ENCODE results near the gene CACNA1E.

Gene CACNA1E

DNA sequence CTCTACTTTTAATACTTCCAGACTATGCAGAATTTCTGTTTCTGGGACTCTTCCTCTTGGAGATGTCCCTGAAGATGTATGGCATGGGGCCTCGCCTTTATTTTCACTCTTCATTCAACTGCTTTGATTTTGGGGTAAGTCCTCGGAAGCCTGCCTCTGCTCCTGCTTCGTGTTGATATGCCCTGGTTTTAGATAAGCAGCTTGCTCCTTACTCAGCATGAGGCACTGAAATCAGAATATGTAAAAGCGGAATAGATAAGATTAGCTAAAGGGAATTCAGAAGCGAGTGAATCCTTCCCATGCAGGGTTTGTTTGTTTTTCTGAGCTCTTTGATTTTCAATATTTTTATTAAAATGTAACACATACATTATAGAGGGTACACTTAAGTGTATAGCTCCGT lies 234.7 kb downstream of the CACNA1E start:
- DNase-seq = no peak

DNA sequence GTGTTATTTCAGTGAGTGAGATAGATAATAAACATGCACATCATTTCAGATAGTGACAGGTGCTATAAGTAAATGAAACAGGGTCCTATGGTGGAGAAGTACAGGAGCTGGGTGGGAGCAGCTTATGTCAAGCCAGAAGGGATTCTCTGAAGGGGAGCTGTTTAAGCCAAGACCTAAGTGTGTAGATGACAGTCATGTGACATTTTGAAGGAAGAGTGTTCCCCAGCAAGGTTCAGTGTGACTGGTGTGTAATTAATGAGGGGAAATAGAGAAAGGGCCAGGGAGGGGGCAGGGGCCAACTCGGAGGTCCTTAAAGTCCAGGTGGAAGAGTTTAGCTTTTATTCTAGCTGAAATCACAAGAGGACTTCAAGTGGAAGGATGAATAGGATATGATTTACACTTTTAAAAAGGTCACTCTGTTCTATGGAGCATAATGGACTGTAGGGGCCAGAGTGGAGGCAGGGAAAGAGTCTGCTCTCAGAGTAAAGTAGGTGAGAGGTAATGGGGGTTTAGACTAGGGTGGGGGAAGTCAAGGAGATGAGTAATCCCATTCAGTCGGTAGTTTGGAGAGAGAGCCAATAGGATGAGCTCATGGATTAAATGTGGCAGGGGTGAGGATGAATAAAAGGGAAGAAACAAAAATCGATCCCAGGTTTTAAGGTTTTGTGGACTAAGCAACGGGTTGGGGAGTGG lies 243.1 kb downstream of the CACNA1E start:
- DNase-seq = no peak

DNA sequence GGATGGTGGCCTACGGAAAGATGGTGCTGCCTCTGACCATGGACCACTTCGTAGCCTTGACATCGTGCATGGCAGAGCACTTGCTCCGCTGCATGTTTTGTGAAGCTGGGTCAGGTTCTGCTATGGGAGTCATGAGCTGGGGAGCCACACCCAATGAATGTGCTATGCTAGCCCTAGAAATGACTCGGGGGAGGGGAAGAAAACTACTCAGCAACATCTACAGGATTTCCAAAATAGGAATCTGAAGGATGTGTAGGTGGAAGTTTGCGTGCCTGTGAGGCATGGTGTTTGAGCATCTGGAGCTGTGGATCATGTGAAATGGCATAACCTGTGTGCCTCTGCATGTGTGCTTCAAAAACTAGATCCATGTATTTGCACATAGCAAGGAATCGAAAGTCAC lies 247.3 kb downstream of the CACNA1E start:
- DNase-seq = no peak

DNA sequence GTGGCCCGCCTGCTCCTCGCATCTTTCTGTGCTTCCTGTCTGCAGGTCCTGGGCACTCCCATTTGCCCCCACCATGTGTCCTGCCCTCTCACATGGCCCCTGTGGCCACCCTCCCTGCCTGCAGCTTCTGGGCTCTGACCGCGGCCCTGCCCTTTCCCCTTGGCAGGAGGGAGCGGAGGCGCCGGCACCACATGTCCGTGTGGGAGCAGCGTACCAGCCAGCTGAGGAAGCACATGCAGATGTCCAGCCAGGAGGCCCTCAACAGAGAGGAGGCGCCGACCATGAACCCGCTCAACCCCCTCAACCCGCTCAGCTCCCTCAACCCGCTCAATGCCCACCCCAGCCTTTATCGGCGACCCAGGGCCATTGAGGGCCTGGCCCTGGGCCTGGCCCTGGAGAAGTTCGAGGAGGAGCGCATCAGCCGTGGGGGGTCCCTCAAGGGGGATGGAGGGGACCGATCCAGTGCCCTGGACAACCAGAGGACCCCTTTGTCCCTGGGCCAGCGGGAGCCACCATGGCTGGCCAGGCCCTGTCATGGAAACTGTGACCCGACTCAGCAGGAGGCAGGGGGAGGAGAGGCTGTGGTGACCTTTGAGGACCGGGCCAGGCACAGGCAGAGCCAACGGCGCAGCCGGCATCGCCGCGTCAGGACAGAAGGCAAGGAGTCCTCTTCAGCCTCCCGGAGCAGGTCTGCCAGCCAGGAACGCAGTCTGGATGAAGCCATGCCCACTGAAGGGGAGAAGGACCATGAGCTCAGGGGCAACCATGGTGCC lies 249.1 kb downstream of the CACNA1E start:
- DNase-seq = no peak

DNA sequence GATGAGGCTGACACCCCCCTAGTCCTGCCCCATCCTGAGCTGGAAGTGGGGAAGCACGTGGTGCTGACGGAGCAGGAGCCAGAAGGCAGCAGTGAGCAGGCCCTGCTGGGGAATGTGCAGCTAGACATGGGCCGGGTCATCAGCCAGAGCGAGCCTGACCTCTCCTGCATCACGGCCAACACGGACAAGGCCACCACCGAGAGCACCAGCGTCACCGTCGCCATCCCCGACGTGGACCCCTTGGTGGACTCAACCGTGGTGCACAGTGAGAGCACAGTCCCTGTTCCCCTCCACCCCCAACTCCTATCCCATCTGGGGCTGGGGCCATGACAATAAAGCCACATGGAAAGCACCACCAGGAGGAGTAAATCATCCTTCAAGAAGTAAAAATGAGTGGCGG lies 250.2 kb downstream of the CACNA1E start:
- no peak for DNase-seq

DNA sequence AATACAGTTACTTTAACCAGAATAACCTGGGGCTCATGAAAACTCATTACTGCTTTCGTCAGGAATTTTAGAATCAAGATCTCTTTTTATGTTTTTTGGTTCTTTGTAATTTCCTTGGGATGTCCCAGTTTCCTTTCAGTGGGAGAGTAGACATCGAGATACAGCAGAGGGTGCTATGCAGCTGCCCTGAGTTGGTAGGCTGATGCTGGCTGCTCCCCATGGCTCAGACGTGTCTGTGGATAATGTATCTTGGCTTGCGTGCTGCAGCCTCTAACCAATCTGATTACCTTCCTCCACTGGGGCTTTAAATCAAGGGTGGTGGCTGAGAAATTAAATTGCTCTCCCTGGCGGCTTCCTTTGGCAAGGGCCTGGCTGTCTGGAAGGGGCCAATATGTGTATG lies 253.7 kb downstream of the CACNA1E start:
- no peak for DNase-seq

DNA sequence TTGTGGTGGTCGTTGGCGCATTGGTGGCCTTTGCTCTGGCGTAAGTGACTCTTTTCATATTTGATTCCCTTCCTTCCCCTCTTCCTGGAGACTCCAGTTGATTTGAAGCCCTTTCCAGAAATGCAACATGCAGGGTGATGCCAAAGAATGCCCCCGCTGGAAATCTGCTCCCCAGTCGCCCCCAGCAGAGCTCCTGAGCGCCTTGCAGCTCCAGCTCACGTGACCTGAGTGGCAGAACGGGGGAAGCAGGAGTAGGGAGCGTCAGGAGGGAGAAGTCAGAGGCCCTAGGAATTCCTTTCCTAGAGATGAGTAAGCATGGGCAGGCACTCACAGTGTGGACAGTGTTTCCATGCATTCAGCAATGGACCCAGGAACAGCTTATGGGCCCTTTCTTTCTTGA lies 255.9 kb downstream of the CACNA1E start:
- no peak for DNase-seq

DNA sequence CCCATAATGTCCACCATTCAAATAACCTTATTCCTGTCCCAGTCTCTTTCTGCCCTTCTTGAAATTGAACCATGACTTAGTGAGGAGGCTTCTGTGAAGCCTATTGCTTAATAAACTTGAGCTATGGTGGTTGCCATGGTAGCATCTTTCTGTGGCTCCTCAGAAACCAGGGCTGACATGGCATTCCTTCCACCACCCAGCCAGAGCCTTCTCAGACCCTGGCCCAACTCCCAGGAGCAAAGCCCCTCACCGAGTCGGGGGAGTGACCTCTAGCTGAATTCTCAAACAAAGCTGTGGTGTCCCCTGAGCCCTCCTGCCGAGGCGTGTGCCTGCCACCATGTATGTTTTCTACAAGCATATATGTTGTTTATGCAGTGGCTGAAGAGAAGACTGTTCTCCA lies 259.1 kb downstream of the CACNA1E start:
- DNase-seq = no peak

DNA sequence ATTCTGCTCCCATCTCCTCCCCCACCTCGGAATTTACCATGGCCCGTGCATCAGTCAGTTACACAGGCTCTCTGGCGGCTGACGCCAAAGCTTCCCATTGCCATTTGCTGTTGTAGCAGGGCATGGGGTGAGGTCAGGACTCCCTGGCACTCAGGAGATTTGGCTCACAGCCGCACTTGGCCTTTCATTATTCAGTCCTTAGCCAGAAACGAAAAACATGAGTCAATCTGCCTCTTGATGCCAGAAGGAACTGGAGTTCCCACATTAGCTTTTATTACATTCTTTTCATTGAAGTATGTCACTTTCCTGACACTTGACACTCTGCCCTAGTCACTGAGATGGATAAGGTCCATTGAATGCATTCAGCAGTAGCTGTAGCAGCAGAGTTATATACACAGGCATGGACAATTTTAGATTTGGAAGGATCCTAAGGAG lies 260.6 kb downstream of the CACNA1E start:
- DNase-seq = no peak

DNA sequence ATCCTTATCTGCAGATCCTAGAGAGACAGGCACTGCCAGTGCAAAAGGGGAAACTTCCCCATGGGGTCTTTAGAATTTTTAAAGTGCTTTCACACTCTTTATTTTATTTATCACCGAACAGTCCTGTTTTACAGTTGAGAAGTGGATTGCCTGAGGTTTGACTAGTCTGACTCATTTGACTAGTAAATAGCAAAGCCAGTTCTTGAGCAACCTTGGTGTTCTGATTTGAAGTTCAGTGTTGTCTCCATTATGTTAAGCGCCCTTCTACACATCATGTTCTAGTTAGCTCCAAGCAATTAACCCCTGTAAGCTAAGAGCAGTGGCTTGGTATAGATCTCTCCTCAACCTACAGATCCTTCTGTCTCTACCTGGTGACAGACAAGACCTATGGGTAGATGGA lies 262.9 kb downstream of the CACNA1E start:
- DNase-seq = no peak

DNA sequence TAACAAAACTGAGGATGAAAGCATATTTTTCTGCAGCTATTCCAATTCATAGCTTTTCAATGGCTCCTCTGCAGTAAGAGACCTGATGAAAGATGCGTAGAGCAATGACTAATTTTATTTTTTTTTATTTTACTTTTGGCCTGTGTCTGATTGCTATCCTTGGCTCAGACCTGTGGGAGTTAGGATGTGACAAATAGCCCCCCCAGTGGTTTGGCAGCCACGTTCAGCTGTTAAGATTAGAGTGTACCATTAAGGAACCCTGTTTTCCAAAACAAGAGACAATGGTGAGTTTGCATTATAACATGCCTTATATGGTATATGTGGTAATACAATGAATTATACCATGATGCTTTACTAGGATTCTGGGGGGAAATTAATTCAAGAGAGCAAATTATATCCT lies 264.7 kb downstream of the CACNA1E start:
- no peak for DNase-seq

DNA sequence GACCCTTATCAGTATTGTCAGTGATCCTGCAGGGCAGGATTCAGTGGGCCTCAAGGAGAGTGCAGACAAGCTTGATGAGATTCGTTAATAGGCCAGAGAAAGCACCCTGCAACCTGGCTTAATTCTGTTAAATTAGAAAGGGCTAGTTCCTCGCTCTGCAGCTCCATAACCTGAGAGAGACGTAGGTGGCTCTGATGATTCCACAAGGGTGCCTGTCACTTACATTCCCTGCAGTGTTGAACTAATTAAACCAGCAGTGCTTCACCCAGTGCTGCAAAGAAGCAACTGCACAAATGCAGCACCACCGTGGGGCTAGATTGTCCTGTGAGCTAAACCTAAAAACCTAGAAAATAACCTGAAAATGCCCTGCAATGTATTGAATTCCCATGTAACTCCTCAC lies 270.8 kb downstream of the CACNA1E start:
- DNase-seq = no peak

DNA sequence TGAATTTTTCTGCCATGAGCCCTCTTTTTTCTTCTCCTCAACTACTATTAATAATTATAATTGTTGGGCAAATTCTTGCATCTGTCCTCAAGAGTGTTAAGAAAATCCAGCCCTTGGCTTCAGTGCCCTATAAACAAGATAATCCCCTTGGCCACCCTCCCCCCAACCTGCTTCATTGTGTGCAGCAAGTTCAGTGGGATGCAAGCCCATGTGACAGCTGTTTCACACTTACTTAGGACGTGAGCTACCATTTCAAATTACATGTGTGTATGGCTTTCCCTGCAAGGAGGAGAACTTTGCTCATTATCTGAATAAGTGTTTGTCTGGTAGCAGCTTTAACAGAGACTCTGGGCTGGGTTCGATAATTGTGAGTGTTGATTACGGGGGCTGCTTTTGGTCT lies 276.2 kb downstream of the CACNA1E start:
- no peak for DNase-seq

DNA sequence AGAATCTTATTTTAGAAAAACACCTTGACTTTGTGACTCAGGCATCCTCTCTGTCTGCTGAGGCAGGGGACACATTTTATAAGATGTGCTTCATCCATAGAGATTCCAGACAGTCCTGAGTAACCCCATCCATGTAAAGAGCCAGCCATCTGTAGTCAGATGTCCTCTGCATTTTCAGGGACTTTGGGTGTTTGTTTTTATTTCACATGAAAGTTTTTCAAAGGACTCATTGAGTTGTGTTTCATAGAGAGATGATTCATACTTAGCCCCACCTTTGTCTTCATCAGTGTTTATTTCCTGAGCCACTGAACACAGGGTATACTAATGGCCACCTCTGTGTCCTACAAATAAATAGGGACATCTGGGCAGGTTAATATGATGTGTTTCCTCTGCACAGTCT lies 280.4 kb downstream of the CACNA1E start:
- no peak for DNase-seq

DNA sequence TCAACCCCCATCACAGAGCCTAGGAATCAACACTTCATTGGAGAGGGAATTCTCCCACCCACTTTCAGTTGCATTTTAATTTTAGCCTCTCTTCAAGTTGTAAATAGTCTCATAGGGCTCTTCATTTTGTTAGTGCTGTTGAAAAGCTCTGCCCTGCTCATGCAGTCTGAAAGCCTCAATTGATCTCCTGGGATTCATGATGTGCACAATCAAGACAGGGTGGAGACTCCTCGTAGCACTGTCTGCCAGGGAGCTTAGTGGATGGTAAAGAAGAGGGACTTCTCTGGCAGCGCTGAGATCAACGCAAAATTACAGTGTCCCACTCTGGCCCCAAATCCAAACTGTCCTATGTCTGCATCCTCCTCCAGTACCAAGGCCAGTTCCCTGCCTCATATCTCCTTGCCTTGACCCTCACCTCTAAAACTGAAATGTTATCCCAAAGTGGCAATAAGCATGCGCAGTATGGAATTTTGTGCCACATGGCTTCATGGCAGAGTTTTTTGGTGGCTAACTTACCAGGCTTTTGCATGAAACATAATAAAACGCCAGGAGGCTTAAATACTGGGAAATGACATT lies 282.2 kb downstream of the CACNA1E start:
- DNase-seq = no peak

DNA sequence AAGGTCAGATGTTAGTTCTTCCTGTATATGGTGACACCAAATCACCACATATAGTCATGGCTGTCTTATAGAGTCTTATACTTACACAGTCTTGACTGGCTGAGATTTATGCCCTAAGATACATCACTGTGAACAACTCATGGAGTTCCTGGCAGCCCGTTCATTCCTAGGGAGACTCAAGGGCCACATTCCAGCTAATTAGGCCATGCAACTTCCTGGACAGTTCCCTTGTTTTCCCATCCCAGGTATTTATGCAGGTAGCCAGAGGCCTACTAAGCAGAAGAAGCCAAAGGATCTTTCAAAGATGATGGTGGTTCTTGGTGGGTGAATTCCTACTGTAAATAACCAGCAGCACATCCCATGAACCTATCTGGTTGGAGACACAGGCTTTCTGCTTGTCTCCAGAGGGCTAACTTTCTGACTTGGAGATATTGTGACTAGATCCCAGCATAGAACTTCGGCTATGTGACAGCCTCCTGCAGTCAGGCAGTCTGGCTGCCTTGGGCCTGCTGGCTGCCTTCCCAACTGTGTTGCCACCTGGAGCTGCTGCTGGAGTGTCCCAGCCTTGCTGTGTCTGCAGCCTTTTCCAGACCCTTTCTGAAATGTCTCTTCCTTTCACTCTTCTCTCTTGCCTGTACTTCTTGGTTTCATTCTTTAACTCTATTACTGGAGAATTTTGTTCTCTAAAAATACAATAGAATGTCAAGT lies 283.8 kb downstream of the CACNA1E start:
- no peak for DNase-seq

DNA sequence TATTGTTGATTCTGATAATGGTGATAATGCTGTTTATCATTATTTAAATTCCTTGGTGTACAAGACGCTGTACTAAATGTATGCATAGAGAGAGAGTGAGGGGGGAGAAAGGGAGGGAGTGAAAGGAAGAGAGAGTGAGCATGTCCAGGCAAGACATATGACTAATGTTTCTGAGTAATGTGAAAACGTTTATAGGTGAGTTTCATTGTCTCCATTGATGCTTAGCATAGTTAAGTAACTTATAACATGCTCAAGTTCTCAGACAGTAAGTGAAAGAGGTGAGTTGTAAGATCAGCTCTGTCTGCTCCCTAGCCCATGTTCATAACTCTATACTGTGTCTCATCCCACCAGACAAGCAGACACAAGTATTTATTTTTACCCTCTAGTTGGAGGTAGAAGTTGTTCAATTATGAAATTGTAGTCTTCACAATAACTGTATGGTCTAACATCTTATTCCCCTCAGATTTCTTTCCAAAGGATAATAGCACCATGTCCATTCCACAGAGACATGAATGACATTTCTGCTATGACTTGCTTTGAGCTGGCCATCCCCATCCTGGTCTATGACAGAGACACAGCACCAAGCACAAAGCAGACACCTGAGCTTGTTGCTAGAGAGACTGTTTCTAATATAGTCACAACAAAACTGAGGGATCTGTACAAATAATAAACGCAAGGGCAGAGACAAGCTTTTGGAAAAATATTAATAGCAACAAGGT lies 285.1 kb downstream of the CACNA1E start:
- DNase-seq = no peak

DNA sequence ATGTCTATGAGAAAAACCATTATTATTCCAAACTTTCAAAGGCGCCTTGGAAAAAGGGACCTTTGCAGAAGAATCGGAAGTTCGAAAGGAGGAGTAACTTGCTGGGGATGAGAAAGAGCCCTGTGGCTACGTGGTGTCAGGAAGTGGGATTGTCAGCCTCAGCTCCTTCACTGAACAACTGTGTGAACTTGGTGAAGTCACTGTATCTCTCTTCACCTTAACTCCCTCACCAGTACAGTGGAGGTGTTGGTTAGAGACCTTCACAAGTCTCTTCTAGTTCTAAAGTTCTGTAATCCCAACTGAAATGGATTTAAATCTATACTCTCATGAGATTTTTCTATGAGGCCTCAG lies 285.6 kb downstream of the CACNA1E start:
- no peak for DNase-seq

DNA sequence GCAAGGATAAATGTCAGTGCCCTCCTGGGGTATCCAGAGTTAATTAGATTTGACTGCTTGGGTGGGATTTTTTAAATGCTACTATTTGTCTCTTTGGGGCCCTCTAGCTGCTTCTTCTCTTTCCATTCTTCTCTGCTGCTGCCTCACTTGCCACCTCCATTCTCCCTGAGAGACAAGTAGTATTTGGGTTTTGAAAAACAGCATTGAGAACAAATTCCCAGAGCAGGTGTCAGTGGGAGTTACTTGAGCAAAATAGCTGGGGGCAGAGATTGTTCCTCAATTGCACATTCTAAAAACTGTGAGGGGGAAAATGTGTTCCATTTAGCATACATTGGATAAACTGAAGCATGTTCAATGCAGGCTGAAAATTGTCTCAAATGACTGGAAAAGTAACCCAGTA lies 286.5 kb downstream of the CACNA1E start:
- no peak for DNase-seq

DNA sequence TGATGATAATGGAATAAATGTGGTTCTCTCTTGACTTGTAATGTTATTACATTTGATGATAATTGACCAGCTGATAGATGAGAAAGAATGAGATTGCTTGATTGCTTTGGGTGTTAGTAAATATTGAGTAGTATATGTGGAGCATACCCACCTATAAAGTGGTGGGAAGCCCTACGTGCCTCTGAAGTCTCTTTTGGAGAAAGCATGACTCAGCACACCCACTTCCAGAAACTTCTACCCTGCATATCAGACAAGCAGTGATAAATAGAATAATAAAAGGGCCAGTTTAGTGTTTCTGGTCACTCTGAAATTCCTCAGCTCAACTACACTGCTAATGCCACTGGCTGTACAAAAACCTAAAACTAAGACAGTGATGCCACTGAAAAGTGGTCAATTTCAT lies 289.4 kb downstream of the CACNA1E start:
- DNase-seq = no peak

DNA sequence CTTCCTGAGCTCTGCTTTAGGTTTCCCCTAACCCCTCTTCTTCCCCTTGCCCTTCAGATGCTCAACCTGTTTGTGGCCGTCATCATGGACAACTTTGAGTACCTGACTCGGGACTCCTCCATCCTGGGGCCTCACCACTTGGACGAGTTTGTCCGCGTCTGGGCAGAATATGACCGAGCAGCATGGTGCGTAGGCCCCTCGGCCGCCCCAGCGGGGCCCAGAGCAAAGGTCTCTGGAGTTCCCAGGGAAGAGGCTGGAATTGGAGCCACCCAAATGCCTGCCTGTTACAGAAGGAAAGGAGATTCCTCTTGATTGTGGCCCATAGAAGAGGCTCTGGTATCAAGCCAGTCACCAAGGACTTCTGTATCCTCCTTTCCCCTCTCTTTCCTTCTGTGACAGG lies 292.7 kb downstream of the CACNA1E start:
- DNase-seq = no peak

DNA sequence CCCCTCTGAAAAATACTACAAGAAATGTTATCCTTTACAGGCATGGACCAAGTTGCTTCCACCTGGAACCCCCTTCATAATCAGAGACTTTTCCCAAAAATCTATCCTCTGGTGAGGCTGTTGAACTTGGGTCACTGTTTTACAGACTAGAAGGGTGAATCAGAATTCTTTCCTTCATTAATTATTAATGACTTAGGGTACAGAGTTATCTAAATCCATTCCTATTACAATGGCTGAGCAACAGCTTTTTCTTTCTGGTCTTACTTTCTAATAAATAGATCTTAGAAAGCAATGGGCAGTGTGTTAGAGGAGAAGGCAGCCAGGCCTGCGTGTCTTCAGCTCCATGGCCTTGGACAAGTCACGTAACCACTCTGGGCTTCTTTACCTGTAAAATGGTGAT lies 294.0 kb downstream of the CACNA1E start:
- no peak for DNase-seq

DNA sequence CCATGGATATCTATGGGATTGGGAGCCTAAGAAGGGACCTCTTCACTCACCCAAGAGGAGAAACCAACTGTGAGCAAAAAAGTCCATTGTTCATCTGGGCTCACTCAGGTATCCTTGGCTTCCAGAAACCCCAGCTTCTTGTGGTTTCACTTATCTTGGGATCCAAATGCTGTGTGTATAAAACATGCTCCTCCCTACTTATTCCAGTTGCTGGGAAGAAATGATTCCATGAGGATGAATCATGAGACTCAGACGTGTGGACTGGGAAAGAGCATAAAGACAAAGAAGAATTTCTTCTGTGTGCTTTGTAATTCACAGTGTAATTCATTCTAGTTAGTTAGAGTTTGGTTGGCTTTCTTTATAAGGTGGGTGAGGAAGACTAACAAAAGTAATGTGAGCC lies 294.5 kb downstream of the CACNA1E start:
- DNase-seq = no peak
